ENCODE data around the gene KCNK13. TPM values are rescaled to one million over a fixed set of nuclear protein-coding genes. Genes with fewer than 3 reads are reported as not detected.
"Not testable (repeated sequence)": the region's sequence is repeated elsewhere in the genome, so short reads cannot be mapped to it uniquely, and the experiment has no call there.

KCNK13 gene
- total RNA-seq, 1 donor from 2014 or later: under 0.01 TPM

DNA sequence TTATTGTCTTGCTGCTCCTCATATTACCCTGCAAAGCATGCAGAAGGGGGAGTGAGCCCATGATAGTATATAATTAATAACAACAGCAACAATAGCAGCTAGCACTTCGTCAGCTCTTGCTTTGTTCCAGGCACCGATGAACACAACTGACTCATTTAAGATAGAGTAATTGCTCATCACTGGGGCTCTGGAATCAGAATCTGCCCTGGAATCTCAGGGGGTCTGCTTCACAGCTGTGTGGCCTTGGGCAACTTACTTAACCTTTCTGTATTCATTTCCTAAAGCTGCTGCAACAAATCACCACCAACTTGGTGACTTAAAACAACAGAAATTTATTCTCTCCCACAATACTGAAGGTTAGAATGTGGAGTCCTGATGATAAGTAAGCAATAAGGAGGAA is 139.6 kb downstream of the KCNK13 start:
- H3K4me3 ChIP-seq (ENCODE audit: low read length in 3 of 3): no peak overlapping the region
- no peak overlapping the region for H3K27ac ChIP-seq (ENCODE audit: low read depth, low read length)
- no peaks in the 10 kb centered on the region for H3K9me3 ChIP-seq (ENCODE audit: control insufficient read depth in 3 of 3, low read length in 3 of 3)
- H3K4me1 ChIP-seq (ENCODE audit: control insufficient read depth in 3 of 3, insufficient read depth in 3 of 3, low read length in 3 of 3): no peaks in the 10 kb centered on the region
- peaks cover 4 to 12% (median 7%) of the 10 kb centered on the region in 3 donors for H3K27me3 ChIP-seq (ENCODE audit: control insufficient read depth in 3 of 3, insufficient read depth in 3 of 3, low read length in 3 of 3)
- H3K9ac ChIP-seq (ENCODE audit: low read depth in 1 of 3, low read length in 3 of 3): no peak overlapping the region
- H3K36me3 ChIP-seq (ENCODE audit: control insufficient read depth in 3 of 3, insufficient read depth in 3 of 3, low read length in 3 of 3): no peaks in the 10 kb centered on the region

DNA sequence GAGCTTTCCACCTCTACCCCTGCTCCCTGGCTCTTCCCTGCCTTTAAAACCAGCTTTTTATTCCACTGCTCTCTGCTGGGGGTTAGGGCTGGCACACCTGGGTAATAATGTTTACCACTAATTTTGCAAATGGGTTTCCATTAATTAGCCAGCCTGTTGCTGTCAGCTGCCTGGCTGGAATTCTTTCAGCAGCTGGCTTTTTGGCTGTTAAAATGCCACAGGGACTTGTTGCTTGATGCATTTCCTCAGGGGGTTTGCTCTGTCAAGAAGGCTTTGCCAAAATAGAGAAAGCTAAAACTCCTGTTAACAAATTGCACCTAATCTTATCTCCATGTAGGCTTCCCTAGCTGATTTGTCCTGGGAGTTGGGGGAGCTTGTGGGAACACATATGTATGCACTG is 142.7 kb downstream of the KCNK13 start:
- H3K9ac ChIP-seq (ENCODE audit: low read depth in 1 of 3, low read length in 3 of 3): no peak overlapping the region

DNA sequence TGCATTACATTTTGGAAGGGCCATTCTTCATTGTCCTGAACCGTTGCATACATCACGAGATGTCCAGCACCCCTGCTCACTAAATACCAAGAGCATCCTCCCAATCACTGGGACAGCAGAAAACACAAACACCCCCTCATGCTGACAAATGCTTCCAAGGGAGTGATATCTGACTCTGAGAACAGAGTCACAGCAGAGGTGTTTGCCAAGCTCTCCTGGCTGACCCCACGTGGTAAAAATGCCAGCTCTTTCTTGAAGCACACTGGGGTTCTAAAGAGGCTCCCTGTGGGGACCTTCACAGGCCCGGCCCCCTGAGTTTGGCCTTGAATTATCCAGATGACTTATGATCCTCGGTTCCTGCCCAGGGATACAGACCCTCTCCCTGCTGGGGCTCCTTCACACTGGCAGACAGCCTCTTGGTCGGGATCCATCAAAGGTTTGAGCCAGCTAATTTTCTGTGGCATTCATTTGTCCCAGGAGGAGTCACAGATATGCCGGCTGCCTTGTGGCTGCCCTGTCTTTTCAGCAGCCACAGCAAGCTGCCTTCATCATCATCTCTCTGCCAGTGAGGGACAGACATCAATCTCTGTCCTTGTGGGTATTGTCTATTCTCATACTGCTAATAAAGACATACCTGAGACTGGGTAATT is 151.4 kb downstream of the KCNK13 start:
- no peak overlapping the region for H3K27ac ChIP-seq (ENCODE audit: low read depth, low read length)
- no peaks in the 10 kb centered on the region for H3K9me3 ChIP-seq (ENCODE audit: control insufficient read depth in 3 of 3, low read length in 3 of 3)
- no peak overlapping the region for H3K9ac ChIP-seq (ENCODE audit: low read depth in 1 of 3, low read length in 3 of 3)
- no peaks in the 10 kb centered on the region for H3K27me3 ChIP-seq (ENCODE audit: control insufficient read depth in 3 of 3, insufficient read depth in 3 of 3, low read length in 3 of 3)
- no peaks in the 10 kb centered on the region for H3K36me3 ChIP-seq (ENCODE audit: control insufficient read depth in 3 of 3, insufficient read depth in 3 of 3, low read length in 3 of 3)
- H3K4me1 ChIP-seq (ENCODE audit: control insufficient read depth in 3 of 3, insufficient read depth in 3 of 3, low read length in 3 of 3): no peaks in the 10 kb centered on the region
- H3K4me3 ChIP-seq (ENCODE audit: low read length in 3 of 3): no peak overlapping the region

More for the DNA sequence above, 142.7 kb downstream of the KCNK13 start:
- Histone ChIP-seq H3K27ac (ENCODE audit: low read depth, low read length) (no peak overlapping the region), H3K9me3 (ENCODE audit: control insufficient read depth in 3 of 3, low read length in 3 of 3) (no peaks in the 10 kb centered on the region), H3K36me3 (ENCODE audit: control insufficient read depth in 3 of 3, insufficient read depth in 3 of 3, low read length in 3 of 3) (no peaks in the 10 kb centered on the region), H3K4me1 (ENCODE audit: control insufficient read depth in 3 of 3, insufficient read depth in 3 of 3, low read length in 3 of 3) (no peaks in the 10 kb centered on the region), H3K4me3 (ENCODE audit: low read length in 3 of 3) (no peak overlapping the region), H3K27me3 (ENCODE audit: control insufficient read depth in 3 of 3, insufficient read depth in 3 of 3, low read length in 3 of 3) (peaks cover 0 to 3% (median 0%) of the 10 kb centered on the region in 3 donors)

DNA sequence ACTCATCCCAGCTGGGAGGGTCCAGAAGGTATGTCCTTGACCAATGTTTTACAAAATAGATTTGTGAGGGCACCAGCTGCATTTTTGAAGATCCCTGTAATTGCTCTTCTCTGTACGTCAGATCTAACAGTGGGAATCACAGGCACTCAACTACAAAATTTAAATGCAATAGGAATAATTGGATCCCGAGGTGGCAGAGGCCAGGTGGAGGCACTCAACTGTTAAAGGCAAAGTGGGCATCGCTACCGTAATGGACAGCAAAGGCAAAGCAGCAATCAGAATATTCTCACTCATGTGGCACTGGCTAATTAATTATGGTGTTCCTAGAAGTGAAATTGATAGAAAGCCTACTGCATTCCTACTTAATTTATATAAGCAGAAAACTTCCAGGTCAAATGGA is 166.7 kb downstream of the KCNK13 start:
- no peak overlapping the region for H3K4me3 ChIP-seq (ENCODE audit: low read length in 3 of 3)
- H3K9ac ChIP-seq (ENCODE audit: low read depth in 1 of 3, low read length in 3 of 3): no peak overlapping the region
- no peak overlapping the region for H3K27ac ChIP-seq (ENCODE audit: low read depth, low read length)
- H3K9me3 ChIP-seq (ENCODE audit: control insufficient read depth in 3 of 3, low read length in 3 of 3): no peaks in the 10 kb centered on the region
- H3K27me3 ChIP-seq (ENCODE audit: control insufficient read depth in 3 of 3, insufficient read depth in 3 of 3, low read length in 3 of 3): no peaks in the 10 kb centered on the region
- no peaks in the 10 kb centered on the region for H3K36me3 ChIP-seq (ENCODE audit: control insufficient read depth in 3 of 3, insufficient read depth in 3 of 3, low read length in 3 of 3)
- H3K4me1 ChIP-seq (ENCODE audit: control insufficient read depth in 3 of 3, insufficient read depth in 3 of 3, low read length in 3 of 3): no peaks in the 10 kb centered on the region

DNA sequence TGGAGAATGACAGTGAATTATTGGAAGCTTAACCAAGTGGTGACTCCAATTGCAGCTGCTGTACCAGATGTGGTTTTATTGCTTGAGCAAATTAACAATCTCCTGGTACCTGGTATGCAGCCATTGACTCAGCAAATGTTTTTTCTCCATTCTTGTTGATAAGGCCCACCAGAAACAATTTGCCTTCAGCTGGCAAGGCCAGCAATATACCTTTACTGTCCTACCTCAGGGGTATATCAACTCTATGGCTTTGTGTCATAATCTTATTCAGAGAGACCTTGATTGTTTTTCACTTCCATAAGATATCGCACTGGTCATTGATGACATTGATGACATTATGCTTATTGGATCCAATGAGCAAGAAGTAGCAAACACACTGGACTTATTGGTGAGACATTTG is 168.1 kb downstream of the KCNK13 start:
- not testable (repeated sequence) for H3K27ac ChIP-seq (ENCODE audit: low read depth, low read length); H3K27me3 ChIP-seq (ENCODE audit: control insufficient read depth in 3 of 3, insufficient read depth in 3 of 3, low read length in 3 of 3); H3K36me3 ChIP-seq (ENCODE audit: control insufficient read depth in 3 of 3, insufficient read depth in 3 of 3, low read length in 3 of 3); H3K4me1 ChIP-seq (ENCODE audit: control insufficient read depth in 3 of 3, insufficient read depth in 3 of 3, low read length in 3 of 3); H3K9me3 ChIP-seq (ENCODE audit: control insufficient read depth in 3 of 3, low read length in 3 of 3); H3K4me3 ChIP-seq (ENCODE audit: low read length in 3 of 3); H3K9ac ChIP-seq (ENCODE audit: low read depth in 1 of 3, low read length in 3 of 3)

Small RNAs within 50 kb of the gene (small RNA-seq; reads per million reads assigned to genes)
- not detected for gene RF00019

Other genes with a start within 250 kb of the KCNK13 start
- 7.3 TPM for gene EFCAB11, start 107.3 kb upstream of the KCNK13 start, total RNA-seq
- 12.5 TPM for gene TDP1, start 106.1 kb upstream of the KCNK13 start, total RNA-seq
- gene PSMC1, start 194.6 kb downstream of the KCNK13 start, total RNA-seq: 84.5 TPM